ENCODE data around the gene PLCB4. TPM values are rescaled to one million over a fixed set of nuclear protein-coding genes. Genes with fewer than 3 reads are reported as not detected.

The PLCB4 gene
- total and polyA plus RNA-seq, 2 experiments from 2014 or later: 6.5 to 16.1 TPM

GRCh38 chr20:9412309-9412708 is 343.4 kb downstream of the PLCB4 start:
- H4K20me1 ChIP-seq (replicated peaks; ENCODE audit: insufficient read depth): no peaks in the 10 kb centered on the region
- ATAC-seq (0 out of 3 replicates have a peak, but pooled peaks have one; percentile 30), DNase-seq (ENCODE audit: low spot score) (no peak)
- no peaks in the 10 kb centered on the region for H3K4me1 ChIP-seq (ENCODE audit: insufficient read depth)
- no peak overlapping the region for H2AFZ ChIP-seq
- no peak overlapping the region for H3K4me3 Mint-ChIP-seq
- H3K27ac Mint-ChIP-seq: no peak overlapping the region
- H3K27ac ChIP-seq (ENCODE audit: low read depth): no peak overlapping the region
- no peaks in the 10 kb centered on the region for H3K27me3 Mint-ChIP-seq (ENCODE audit: insufficient read depth, low read depth, poor library complexity)
- no peaks in the 10 kb centered on the region for H3K36me3 ChIP-seq (ENCODE audit: insufficient read depth)
- no peaks in the 10 kb centered on the region for H3K9me3 Mint-ChIP-seq
- H3F3A ChIP-seq (replicated peaks; ENCODE audit: low read depth): no peaks in the 10 kb centered on the region
- no peaks in the 10 kb centered on the region for H3K79me2 ChIP-seq (replicated peaks; ENCODE audit: insufficient read depth)
- no peaks in the 10 kb centered on the region; the same call in 2 of the 3 replicates for H3K4me1 Mint-ChIP-seq
- peaks cover 9% of the 10 kb centered on the region for H3K36me3 Mint-ChIP-seq (ENCODE audit: low read depth)
- H3K9me2 ChIP-seq (ENCODE audit: insufficient read depth): no peaks in the 10 kb centered on the region
- no peaks in the 10 kb centered on the region for H3K27me3 ChIP-seq (ENCODE audit: insufficient read depth)
- H3K4me3 ChIP-seq: no peak overlapping the region
- TF ChIP-seq ZNF331 (CRISPR knock-in tag; IDR thresholded peaks at IDR 0.05; ENCODE audit: low read depth): no peak
- no peak for TF ChIP-seq CTCF (conservative IDR thresholded peaks at IDR 0.05; ENCODE audit: low read depth in 2 of 2)
- TF ChIP-seq POLR2AphosphoS5 (IDR thresholded peaks at IDR 0.05; ENCODE audit: low read depth): no peak
- no peak for TF ChIP-seq EZH2 (IDR thresholded peaks at IDR 0.05; ENCODE audit: low read depth, unreplicated experiment)
- TF ChIP-seq, protein P1, sequence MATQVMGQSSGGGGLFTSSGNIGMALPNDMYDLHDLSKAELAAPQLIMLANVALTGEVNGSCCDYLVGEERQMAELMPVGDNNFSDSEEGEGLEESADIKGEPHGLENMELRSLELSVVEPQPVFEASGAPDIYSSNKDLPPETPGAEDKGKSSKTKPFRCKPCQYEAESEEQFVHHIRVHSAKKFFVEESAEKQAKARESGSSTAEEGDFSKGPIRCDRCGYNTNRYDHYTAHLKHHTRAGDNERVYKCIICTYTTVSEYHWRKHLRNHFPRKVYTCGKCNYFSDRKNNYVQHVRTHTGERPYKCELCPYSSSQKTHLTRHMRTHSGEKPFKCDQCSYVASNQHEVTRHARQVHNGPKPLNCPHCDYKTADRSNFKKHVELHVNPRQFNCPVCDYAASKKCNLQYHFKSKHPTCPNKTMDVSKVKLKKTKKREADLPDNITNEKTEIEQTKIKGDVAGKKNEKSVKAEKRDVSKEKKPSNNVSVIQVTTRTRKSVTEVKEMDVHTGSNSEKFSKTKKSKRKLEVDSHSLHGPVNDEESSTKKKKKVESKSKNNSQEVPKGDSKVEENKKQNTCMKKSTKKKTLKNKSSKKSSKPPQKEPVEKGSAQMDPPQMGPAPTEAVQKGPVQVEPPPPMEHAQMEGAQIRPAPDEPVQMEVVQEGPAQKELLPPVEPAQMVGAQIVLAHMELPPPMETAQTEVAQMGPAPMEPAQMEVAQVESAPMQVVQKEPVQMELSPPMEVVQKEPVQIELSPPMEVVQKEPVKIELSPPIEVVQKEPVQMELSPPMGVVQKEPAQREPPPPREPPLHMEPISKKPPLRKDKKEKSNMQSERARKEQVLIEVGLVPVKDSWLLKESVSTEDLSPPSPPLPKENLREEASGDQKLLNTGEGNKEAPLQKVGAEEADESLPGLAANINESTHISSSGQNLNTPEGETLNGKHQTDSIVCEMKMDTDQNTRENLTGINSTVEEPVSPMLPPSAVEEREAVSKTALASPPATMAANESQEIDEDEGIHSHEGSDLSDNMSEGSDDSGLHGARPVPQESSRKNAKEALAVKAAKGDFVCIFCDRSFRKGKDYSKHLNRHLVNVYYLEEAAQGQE (IDR thresholded peaks at IDR 0.05; ENCODE audit: unreplicated experiment): no peak
- no peak for TF ChIP-seq STAT1 (IDR thresholded peaks at IDR 0.05; ENCODE audit: unreplicated experiment)
- TF ChIP-seq CREB1 (CRISPR knock-in tag; IDR thresholded peaks at IDR 0.05; ENCODE audit: low read depth): no peak
- TF ChIP-seq JUNB (IDR thresholded peaks at IDR 0.05; ENCODE audit: unreplicated experiment): no peak
- no peak for TF ChIP-seq EZH2phosphoT487 (IDR thresholded peaks at IDR 0.05; ENCODE audit: unreplicated experiment)
- TF ChIP-seq ZNF114 (CRISPR knock-in tag; IDR thresholded peaks at IDR 0.05): no peak
- TF ChIP-seq, protein P2, sequence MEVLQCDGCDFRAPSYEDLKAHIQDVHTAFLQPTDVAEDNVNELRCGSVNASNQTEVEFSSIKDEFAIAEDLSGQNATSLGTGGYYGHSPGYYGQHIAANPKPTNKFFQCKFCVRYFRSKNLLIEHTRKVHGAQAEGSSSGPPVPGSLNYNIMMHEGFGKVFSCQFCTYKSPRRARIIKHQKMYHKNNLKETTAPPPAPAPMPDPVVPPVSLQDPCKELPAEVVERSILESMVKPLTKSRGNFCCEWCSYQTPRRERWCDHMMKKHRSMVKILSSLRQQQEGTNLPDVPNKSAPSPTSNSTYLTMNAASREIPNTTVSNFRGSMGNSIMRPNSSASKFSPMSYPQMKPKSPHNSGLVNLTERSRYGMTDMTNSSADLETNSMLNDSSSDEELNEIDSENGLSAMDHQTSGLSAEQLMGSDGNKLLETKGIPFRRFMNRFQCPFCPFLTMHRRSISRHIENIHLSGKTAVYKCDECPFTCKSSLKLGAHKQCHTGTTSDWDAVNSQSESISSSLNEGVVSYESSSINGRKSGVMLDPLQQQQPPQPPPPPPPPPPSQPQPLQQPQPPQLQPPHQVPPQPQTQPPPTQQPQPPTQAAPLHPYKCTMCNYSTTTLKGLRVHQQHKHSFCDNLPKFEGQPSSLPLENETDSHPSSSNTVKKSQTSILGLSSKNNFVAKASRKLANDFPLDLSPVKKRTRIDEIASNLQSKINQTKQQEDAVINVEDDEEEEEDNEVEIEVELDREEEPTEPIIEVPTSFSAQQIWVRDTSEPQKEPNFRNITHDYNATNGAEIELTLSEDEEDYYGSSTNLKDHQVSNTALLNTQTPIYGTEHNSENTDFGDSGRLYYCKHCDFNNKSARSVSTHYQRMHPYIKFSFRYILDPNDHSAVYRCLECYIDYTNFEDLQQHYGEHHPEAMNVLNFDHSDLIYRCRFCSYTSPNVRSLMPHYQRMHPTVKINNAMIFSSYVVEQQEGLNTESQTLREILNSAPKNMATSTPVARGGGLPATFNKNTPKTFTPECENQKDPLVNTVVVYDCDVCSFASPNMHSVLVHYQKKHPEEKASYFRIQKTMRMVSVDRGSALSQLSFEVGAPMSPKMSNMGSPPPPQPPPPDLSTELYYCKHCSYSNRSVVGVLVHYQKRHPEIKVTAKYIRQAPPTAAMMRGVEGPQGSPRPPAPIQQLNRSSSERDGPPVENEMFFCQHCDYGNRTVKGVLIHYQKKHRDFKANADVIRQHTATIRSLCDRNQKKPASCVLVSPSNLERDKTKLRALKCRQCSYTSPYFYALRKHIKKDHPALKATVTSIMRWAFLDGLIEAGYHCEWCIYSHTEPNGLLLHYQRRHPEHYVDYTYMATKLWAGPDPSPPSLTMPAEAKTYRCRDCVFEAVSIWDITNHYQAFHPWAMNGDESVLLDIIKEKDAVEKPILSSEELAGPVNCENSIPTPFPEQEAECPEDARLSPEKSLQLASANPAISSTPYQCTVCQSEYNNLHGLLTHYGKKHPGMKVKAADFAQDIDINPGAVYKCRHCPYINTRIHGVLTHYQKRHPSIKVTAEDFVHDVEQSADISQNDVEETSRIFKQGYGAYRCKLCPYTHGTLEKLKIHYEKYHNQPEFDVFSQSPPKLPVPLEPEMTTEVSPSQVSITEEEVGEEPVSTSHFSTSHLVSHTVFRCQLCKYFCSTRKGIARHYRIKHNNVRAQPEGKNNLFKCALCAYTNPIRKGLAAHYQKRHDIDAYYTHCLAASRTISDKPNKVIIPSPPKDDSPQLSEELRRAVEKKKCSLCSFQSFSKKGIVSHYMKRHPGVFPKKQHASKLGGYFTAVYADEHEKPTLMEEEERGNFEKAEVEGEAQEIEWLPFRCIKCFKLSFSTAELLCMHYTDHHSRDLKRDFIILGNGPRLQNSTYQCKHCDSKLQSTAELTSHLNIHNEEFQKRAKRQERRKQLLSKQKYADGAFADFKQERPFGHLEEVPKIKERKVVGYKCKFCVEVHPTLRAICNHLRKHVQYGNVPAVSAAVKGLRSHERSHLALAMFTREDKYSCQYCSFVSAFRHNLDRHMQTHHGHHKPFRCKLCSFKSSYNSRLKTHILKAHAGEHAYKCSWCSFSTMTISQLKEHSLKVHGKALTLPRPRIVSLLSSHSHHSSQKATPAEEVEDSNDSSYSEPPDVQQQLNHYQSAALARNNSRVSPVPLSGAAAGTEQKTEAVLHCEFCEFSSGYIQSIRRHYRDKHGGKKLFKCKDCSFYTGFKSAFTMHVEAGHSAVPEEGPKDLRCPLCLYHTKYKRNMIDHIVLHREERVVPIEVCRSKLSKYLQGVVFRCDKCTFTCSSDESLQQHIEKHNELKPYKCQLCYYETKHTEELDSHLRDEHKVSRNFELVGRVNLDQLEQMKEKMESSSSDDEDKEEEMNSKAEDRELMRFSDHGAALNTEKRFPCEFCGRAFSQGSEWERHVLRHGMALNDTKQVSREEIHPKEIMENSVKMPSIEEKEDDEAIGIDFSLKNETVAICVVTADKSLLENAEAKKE (CRISPR knock-in tag; IDR thresholded peaks at IDR 0.05): no peak
- no peak overlapping the region for H3K4me2 ChIP-seq

Data from GM23338 (cell line).